HEK293T (cell line): ENCODE results near the gene UBE2G1.

Experiments used
- CTCF ChIA-PET: fragments of 350-600 bp; formaldehyde crosslinking; extraction: SDS; loops from one replicate; lab custom pipeline; 2021; ENCODE audit warnings: antibody characterized with exemption, inconsistent platforms; lab: Yijun Ruan, JAX
- POLR2A ChIA-PET: fragments of 350-600 bp; formaldehyde crosslinking; extraction: SDS; loops from one replicate; lab custom pipeline; 2020; ENCODE audit warnings: antibody characterized with exemption, inconsistent platforms; lab: Yijun Ruan, JAX
- DNase-seq: peaks from one replicate; pipeline ENCODE4 v3.0.0; 2012; ENCODE audit warnings: mixed read lengths; ENCODE audit errors: extremely low spot score
- ARNT ChIP-seq: fragments of 450-650 bp; IDR thresholded peaks from 2 replicates; pipeline ENCODE4 v1.6.1; 2017; ENCODE audit warnings: mild to moderate bottlenecking
- BHLHE40 ChIP-seq: fragments of 450-650 bp; IDR thresholded peaks from 2 replicates; pipeline ENCODE4 v1.6.1; 2016; ENCODE audit warnings: mild to moderate bottlenecking, moderate library complexity, borderline replicate concordance
- CTBP1 ChIP-seq: fragments of 450-650 bp; IDR thresholded peaks from 2 replicates; pipeline ENCODE4 v1.6.1; 2016; ENCODE audit warnings: borderline replicate concordance
- ELF4 ChIP-seq: fragments of 450-650 bp; IDR thresholded peaks from 2 replicates; pipeline ENCODE4 v1.6.1; 2017; ENCODE audit warnings: antibody characterized with exemption
- FOXA1 ChIP-seq: fragments of 450-650 bp; IDR thresholded peaks from 2 replicates; pipeline ENCODE4 v1.6.1; 2016; ENCODE audit warnings: mild to moderate bottlenecking
- FOXK2 ChIP-seq: fragments of 450-650 bp; IDR thresholded peaks from 2 replicates; pipeline ENCODE4 v1.6.1; 2016; ENCODE audit warnings: mild to moderate bottlenecking
- FOXM1 ChIP-seq: fragments of 450-650 bp; IDR thresholded peaks from 2 replicates; pipeline ENCODE4 v1.6.1; 2017; ENCODE audit warnings: mild to moderate bottlenecking, borderline replicate concordance
- HDGF ChIP-seq: fragments of 450-650 bp; IDR thresholded peaks from 2 replicates; pipeline ENCODE4 v1.6.1; 2017; ENCODE audit warnings: antibody characterized with exemption, borderline replicate concordance
- L3MBTL2 ChIP-seq: fragments of 450-650 bp; conservative IDR thresholded peaks from 2 replicates; pipeline ENCODE4 v1.6.1; 2016; ENCODE audit warnings: mild to moderate bottlenecking
- LEF1 ChIP-seq: fragments of 450-650 bp; IDR thresholded peaks from 2 replicates; pipeline ENCODE4 v1.6.1; 2017; ENCODE audit warnings: mild to moderate bottlenecking, borderline replicate concordance
- NFRKB ChIP-seq: fragments of 450-650 bp; IDR thresholded peaks from 2 replicates; pipeline ENCODE4 v1.6.1; 2016; ENCODE audit warnings: mild to moderate bottlenecking, moderate library complexity
- SP1 ChIP-seq: fragments of 450-650 bp; IDR thresholded peaks from 2 replicates; pipeline ENCODE4 v1.6.1; 2017
- SUZ12 ChIP-seq: fragments of 450-650 bp; IDR thresholded peaks from 2 replicates; pipeline ENCODE4 v1.6.1; 2016; ENCODE audit warnings: mild to moderate bottlenecking
- TARDBP ChIP-seq: fragments of 450-650 bp; IDR thresholded peaks from 2 replicates; pipeline ENCODE4 v1.6.1; 2016
- ZNF384 ChIP-seq: fragments of 450-650 bp; IDR thresholded peaks from 2 replicates; pipeline ENCODE4 v1.6.1; 2016
- TF ChIP-seq, protein P1 (sequence below): fragments of 450-650 bp; IDR thresholded peaks from 2 replicates; pipeline ENCODE4 v1.6.1; 2016

Gene UBE2G1

GRCh38 chr17:4272213-4272971 is 94.1 kb downstream of the UBE2G1 start:
- no peak for DNase-seq
- TF ChIP-seq NFRKB (no peak), SUZ12 (no peak), ELF4 (no peak), ARNT (no peak), ZNF384 (no peak), BHLHE40 (no peak), FOXK2 (no peak), LEF1 (no peak), TARDBP (no peak), FOXM1 (no peak), SP1 (no peak), L3MBTL2 (no peak), HDGF (no peak), CTBP1 (no peak), FOXA1 (no peak)
- TF ChIP-seq, protein P1, sequence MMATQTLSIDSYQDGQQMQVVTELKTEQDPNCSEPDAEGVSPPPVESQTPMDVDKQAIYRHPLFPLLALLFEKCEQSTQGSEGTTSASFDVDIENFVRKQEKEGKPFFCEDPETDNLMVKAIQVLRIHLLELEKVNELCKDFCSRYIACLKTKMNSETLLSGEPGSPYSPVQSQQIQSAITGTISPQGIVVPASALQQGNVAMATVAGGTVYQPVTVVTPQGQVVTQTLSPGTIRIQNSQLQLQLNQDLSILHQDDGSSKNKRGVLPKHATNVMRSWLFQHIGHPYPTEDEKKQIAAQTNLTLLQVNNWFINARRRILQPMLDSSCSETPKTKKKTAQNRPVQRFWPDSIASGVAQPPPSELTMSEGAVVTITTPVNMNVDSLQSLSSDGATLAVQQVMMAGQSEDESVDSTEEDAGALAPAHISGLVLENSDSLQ = no peak
- ChIA-PET CTCF (no interaction called here), POLR2A (no interaction called here)

GRCh38 chr17:4270736-4271135 is 95.7 kb downstream of the UBE2G1 start:
- POLR2A ChIA-PET = no interaction called here
- CTCF ChIA-PET = no interaction called here
- TF ChIP-seq L3MBTL2 (no peak), SP1 (no peak)

DNA sequence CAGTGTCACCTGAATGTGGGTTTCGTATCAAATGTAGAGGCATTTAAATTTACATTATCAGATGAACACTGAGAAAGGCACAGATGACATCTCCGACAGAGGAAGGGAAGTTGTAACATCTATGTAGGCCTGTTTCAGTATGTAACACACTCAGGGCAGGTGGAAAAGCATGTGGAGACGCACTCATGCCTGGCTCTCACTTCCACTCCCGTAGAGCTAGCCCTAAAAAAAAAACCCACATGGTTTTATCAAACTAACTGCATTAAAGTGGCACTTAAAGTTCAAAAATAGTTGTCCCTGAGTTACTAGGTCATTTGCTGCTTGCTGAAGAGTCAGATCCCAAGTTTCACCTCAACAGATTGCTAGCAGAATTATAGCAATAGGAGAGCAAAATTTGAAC is 96.6 kb downstream of the UBE2G1 start:
- POLR2A ChIA-PET = no interaction called here
- DNase-seq = no peak
- TF ChIP-seq, protein P1 = no peak
- TF ChIP-seq FOXA1 = no peak
- no peak for TF ChIP-seq LEF1
- TF ChIP-seq SUZ12 = no peak
- TF ChIP-seq SP1 = no peak
- no peak for TF ChIP-seq FOXK2
- TF ChIP-seq ELF4 = no peak
- no peak for TF ChIP-seq ARNT
- TF ChIP-seq ZNF384 = no peak
- no peak for TF ChIP-seq TARDBP
- TF ChIP-seq NFRKB = no peak
- TF ChIP-seq L3MBTL2 = no peak
- TF ChIP-seq FOXM1 = no peak
- no peak for TF ChIP-seq CTBP1
- TF ChIP-seq HDGF = no peak
- no peak for TF ChIP-seq BHLHE40
- CTCF ChIA-PET = no interaction called here

More at GRCh38 chr17:4270736-4271135, 95.7 kb downstream of the UBE2G1 start:
- DNase-seq = no peak

DNA sequence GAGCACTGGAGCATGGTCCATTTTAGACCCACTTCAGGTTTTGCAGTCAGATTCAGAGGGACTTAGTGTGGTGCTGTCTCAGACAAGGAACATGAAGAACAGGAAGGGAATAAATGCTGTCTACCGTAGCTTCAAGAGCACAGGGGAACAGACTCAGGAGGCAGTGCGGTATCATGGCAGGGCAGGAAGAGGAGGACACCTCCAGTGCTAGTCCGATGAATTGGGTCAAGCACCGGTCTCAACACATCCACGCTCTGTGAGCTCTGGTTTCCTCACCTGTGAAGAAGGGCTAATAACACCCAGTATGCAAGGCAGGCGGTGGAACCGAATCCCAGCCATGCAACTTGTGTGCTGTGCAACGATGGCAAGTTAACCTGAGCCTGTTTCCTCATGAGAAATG is 99.1 kb downstream of the UBE2G1 start:
- TF ChIP-seq BHLHE40 = no peak
- no peak for TF ChIP-seq TARDBP
- no peak for TF ChIP-seq ELF4
- TF ChIP-seq LEF1 = no peak
- TF ChIP-seq, protein P1 = no peak
- TF ChIP-seq NFRKB = no peak
- TF ChIP-seq FOXK2 = no peak
- no peak for TF ChIP-seq CTBP1
- TF ChIP-seq HDGF = no peak
- no peak for TF ChIP-seq SUZ12
- no peak for TF ChIP-seq ARNT
- no peak for TF ChIP-seq ZNF384
- TF ChIP-seq L3MBTL2 = no peak
- no peak for TF ChIP-seq FOXM1
- TF ChIP-seq FOXA1 = no peak
- no peak for TF ChIP-seq SP1

GRCh38 chr17:4266550-4266949 is 99.9 kb downstream of the UBE2G1 start:
- POLR2A ChIA-PET = no interaction called here
- CTCF ChIA-PET = no interaction called here
- TF ChIP-seq SP1 (no peak), LEF1 (no peak), ZNF384 (no peak), CTBP1 (no peak), ARNT (no peak), L3MBTL2 (no peak), FOXM1 (no peak), ELF4 (no peak), TARDBP (no peak), HDGF (no peak), BHLHE40 (no peak), SUZ12 (no peak), NFRKB (no peak), FOXK2 (no peak), FOXA1 (no peak)
- TF ChIP-seq, protein P1 = no peak

More for the DNA sequence above, 99.1 kb downstream of the UBE2G1 start:
- DNase-seq = no peak
- ChIA-PET CTCF (no interaction called here), POLR2A (no interaction called here)

More at GRCh38 chr17:4266550-4266949, 99.9 kb downstream of the UBE2G1 start:
- DNase-seq = no peak
